Measurements from ENCODE around the gene JMJD4. TPM values are rescaled to one million over a fixed set of nuclear protein-coding genes. Genes with fewer than 3 reads are reported as not detected.

JMJD4 gene
- total and polyA plus RNA-seq, 2 of the 8 experiments (the other 6 are each of a cell fraction or from before 2014, with no cell fraction given) = 13.2 to 23.3 TPM

DNA sequence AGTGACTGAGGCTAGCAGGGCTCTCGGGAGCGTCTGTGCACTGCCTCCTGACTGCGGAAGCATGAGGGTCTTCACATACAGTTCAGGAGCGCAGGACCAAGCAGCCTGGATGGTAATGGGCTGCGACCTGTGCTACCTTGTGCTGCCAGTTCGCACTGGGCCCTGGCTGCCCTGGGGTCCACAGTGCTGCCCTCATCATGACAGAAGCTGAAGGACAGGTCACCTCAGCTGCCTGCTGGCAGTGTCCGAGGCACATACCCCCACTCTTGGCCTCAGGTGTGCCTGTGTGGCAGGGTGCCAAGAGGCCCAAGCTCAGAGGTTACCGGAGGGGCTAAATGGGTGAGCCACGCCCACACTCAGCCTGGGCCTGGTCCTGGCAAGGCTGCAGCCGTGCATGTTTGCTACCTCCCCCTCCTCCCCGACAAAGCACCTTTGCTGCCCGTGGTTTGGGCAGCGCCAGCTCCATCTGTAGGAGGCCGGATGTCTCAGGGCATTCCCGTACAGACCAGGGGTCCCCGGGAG, 4.4 kb downstream of the JMJD4 start:
- Histone ChIP-seq H3K56ac (replicated peaks; ENCODE audit: insufficient read length, low read depth, low read length) (no peak overlapping the region), H2BK5ac (ENCODE audit: low read depth, low read length) (peak overlapping the region; percentile 81), H2AK5ac (ENCODE audit: low read depth, low read length) (no peak overlapping the region), H3K4me2 (ENCODE audit: insufficient read depth in 1 of 2, low read depth in 2 of 2, low read length in 2 of 2) (no peak overlapping the region), H2BK20ac (ENCODE audit: low read length) (no peak overlapping the region), H3K23ac (ENCODE audit: insufficient read length) (no peak overlapping the region), H3K4me3 (ENCODE audit: extremely low read depth in 1 of 4, insufficient read depth in 2 of 4, low read depth in 3 of 4, low read length in 4 of 4) (no peak overlapping the region), H3K18ac (ENCODE audit: extremely low read depth, low read length) (no peak overlapping the region), H3K23me2 (ENCODE audit: low read depth, low read length) (peaks cover 9% of the 10 kb centered on the region), H2BK12ac (ENCODE audit: low read depth, low read length) (peak overlapping the region; percentile 75; the same call in 1 of the 2 replicates), H2AFZ (ENCODE audit: low read length) (no peak overlapping the region), H3K9me3 (ENCODE audit: insufficient read depth in 2 of 2, low read depth in 1 of 2, low read length in 1 of 2) (no peaks in the 10 kb centered on the region), H3K79me2 (ENCODE audit: control insufficient read depth in 1 of 2, insufficient read depth in 2 of 2, low read length in 2 of 2) (peaks cover 0 to 15% of the 10 kb centered on the region in 2 experiments; a peak in 2 of 4 replicates), H3K9ac (replicated peaks in 1 of 4; ENCODE audit: extremely low read depth in 1 of 4, low read depth in 3 of 4, low read length in 3 of 4) (no peak overlapping the region), H4K91ac (replicated peaks; ENCODE audit: insufficient read length, low read length) (no peak overlapping the region), H4K5ac (ENCODE audit: insufficient read length, low read depth, low read length) (no peak overlapping the region), H3K14ac (ENCODE audit: insufficient read length) (no peak overlapping the region), H2BK15ac (ENCODE audit: low read length) (no peak overlapping the region), H3K4me1 (replicated peaks in 1 of 4; ENCODE audit: control insufficient read depth in 3 of 4, insufficient read depth in 4 of 4, low read length in 3 of 4) (peaks cover 0 to 19% (median 13%) of the 10 kb centered on the region in 4 experiments; a peak in 6 of 7 replicates), H3K4ac (replicated peaks; ENCODE audit: insufficient read length, low read depth, low read length) (no peak overlapping the region), H3K27me3 (replicated peaks in 1 of 4; ENCODE audit: control insufficient read depth in 3 of 4, extremely low read depth in 1 of 4, insufficient read depth in 3 of 4, low read length in 3 of 4) (no peaks in the 10 kb centered on the region), H3K27ac (ENCODE audit: low read depth, low read length) (no peak overlapping the region), H3K36me3 (ENCODE audit: control insufficient read depth in 2 of 4, insufficient read depth in 4 of 4, low read length in 3 of 4) (peaks cover 6 to 23% (median 11%) of the 10 kb centered on the region in 4 experiments; a peak in 6 of 8 replicates), H2BK120ac (replicated peaks; ENCODE audit: low read depth, low read length) (no peak overlapping the region), H4K8ac (ENCODE audit: extremely low read depth, insufficient read depth, low read length) (peak overlapping the region; percentile 80; the same call in 1 of the 2 replicates), H4K20me1 (replicated peaks in 1 of 2; ENCODE audit: control insufficient read depth in 1 of 2, insufficient read depth in 2 of 2, low read length in 2 of 2) (peaks cover 3 to 29% of the 10 kb centered on the region in 2 experiments), H3K79me1 (ENCODE audit: low read depth, low read length) (0 out of 2 replicates have a peak, but pooled peaks cover 4% of the 10 kb centered on the region)
- POLR2A ChIA-PET (ENCODE audit: partially characterized antibody) = interaction anchor here (0.7 to 1.9 kb wide), 7 partner anchors 8 to 728 kb away, joined by 3 to 5 read pairs (median 4); partner anchors contain the start of gene ZNF678
- TF ChIP-seq TAF7 (optimal IDR thresholded peaks at IDR 0.05; ENCODE audit: borderline replicate concordance, low read depth, low read length) (no peak), ATF3 (IDR thresholded peaks at IDR 0.05; ENCODE audit: insufficient read depth, low read depth, low read length) (no peak), EZH2 (IDR thresholded peaks at IDR 0.05; ENCODE audit: low read depth, low read length, severe bottlenecking) (peak; percentile 29)
- DNase-seq (ENCODE audit: low read depth in 1 of 2, low spot score in 2 of 2) (no peak), FAIRE-seq (no peak)
- CTCF ChIA-PET (ENCODE audit: partially characterized antibody) = interaction anchor here (0.6 to 2.9 kb wide), 32 partner anchors 8 to 1515 kb away, joined by 3 to 11 read pairs (median 4); no protein-coding TSS in a partner anchor
- WGBS, 2 experiments (ENCODE audit: extremely low coverage in 1 of 2, insufficient coverage in 1 of 2, insufficient read length in 1 of 2, insufficient replicate concordance in 2 of 2, low coverage in 1 of 2, low lambda C conversion rate in 2 of 2, missing lambda C conversion rate in 1 of 2) = 86% methylated on average over 16 of the region's 16 CpGs; no CpG with 5 or more reads in 1 of the 2 experiments

All from H1 (cell line).